CD4-positive, alpha-beta T cell treated with Interleukin-4 for 4 hours (primary cell): Measurements from ENCODE around the gene NEU1.
"Not testable (repeated sequence)": the region's sequence is repeated elsewhere in the genome, so short reads cannot be mapped to it uniquely, and the experiment has no call there.

Source experiments
- DNase-seq: peaks from one replicate; pipeline ENCODE4 v3.0.0-alpha.2; 2020

NEU1 gene

GRCh38 chr6:31862344-31863235 is at the start of gene NEU1:
Gene NEU1, minus strand, starts transcription at chr6:31862821. Its CDS starts 45 bp downstream, at chr6:31862776.
- peak; percentile 100 for DNase-seq

GRCh38 chr6:31911826-31912585 is 49.4 kb upstream of the NEU1 start:
- DNase-seq, result no peak

GRCh38 chr6:31909298-31909697 is 46.7 kb upstream of the NEU1 start:
- DNase-seq, result not testable (repeated sequence)

- no peak for DNase-seq
These were observed 46.2 kb upstream of the NEU1 start for GRCh38 chr6:31908791-31909190.

- DNase-seq, result not testable (repeated sequence)
These were observed 45.6 kb upstream of the NEU1 start for GRCh38 chr6:31908255-31908654.

GRCh38 chr6:31907158-31907813 is 44.7 kb upstream of the NEU1 start:
- no peak for DNase-seq

- not testable (repeated sequence) for DNase-seq
These were observed 44.1 kb upstream of the NEU1 start for GRCh38 chr6:31906727-31907126.

- DNase-seq, result no peak
These were observed 43.5 kb upstream of the NEU1 start for GRCh38 chr6:31906122-31906521.

- DNase-seq, result no peak
These were observed 42.4 kb upstream of the NEU1 start for GRCh38 chr6:31905041-31905440.

- no peak for DNase-seq
These were observed 41.3 kb upstream of the NEU1 start for GRCh38 chr6:31903957-31904356.

GRCh38 chr6:31901953-31902643 is 39.5 kb upstream of the NEU1 start, which contains the start of gene ZBTB12:
Gene ZBTB12, minus strand, starts transcription at chr6:31902086. Its CDS starts 781 bp downstream, at chr6:31901305.
- DNase-seq, result peak; percentile 87

- peak; percentile 65 for DNase-seq
These were observed 38.9 kb upstream of the NEU1 start for GRCh38 chr6:31901415-31901952.

- DNase-seq, result no peak
These were observed 38.3 kb upstream of the NEU1 start for GRCh38 chr6:31900917-31901414.

GRCh38 chr6:31899882-31900722 is 37.5 kb upstream of the NEU1 start:
- peak; percentile 9 for DNase-seq

GRCh38 chr6:31899215-31899614 is 36.6 kb upstream of the NEU1 start:
- no peak for DNase-seq

GRCh38 chr6:31898383-31899011 is 35.9 kb upstream of the NEU1 start:
- peak; percentile 55 for DNase-seq

- DNase-seq, result peak; percentile 79
These were observed 35.2 kb upstream of the NEU1 start, which contains the start of gene EHMT2 for GRCh38 chr6:31897612-31898382. Gene EHMT2, minus strand, starts transcription at chr6:31897698. Its CDS starts 21 bp downstream, at chr6:31897677.

- DNase-seq, result no peak
These were observed 34.4 kb upstream of the NEU1 start for GRCh38 chr6:31896856-31897611.

GRCh38 chr6:31896493-31896855 is 33.9 kb upstream of the NEU1 start:
- no peak for DNase-seq
